Measurements from ENCODE around the gene SLC16A7.

SLC16A7 gene

DNA sequence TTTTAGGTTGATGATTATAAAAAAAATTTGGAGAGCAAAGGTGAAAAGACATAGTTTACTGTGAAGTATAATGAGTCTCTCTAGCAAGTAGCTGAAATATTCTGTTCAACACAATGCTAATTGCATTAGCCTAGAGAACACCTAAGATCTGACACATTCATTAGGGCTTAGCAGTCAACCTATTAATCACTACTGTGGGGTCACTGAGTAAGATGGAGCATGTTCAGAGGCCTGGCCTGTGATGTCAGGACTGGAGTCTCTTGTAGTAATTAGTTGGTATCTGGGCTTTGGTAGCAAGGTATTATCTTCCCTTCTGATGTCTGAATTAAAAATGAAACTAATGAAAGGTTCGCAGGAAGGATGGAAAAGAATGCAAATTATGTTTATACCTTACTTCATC is 112.7 kb downstream of the SLC16A7 start:
- no peak overlapping the region for H3K27ac ChIP-seq (ENCODE audit: poor library complexity, severe bottlenecking)

DNA sequence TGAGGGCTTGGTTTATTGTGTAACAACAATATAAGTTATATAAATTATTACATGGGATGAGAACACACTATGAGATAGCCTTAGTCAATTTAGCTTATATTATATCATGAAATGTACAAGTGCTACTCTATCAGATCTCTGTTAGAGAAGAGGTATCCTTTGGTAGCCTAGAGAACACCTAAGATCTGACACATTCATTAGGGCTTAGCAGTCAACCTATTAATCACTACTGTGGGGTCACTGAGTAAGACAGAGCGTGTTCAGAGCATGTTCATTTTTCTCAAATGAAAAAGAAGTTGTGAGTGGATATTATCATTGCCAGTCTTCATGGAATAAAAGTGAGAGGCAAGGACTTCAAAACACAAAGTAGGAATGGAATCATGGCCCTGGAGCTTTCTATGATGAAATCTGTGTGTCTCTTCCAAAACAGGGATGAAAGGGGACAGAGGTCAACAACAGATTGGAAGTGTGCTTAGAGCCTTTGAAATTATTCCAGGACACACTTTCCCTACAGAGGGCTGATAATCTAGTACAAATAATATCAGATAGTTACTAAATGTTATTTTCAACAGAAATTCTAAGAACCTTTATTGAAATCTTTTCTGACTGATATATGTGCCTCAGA is 114.3 kb downstream of the SLC16A7 start:
- DNase-seq (ENCODE audit: low spot score) (no peak), ATAC-seq (ENCODE audit: low read depth) (no peak)
- no peak overlapping the region for H3K27ac ChIP-seq (ENCODE audit: poor library complexity, severe bottlenecking)
- H3K27me3 ChIP-seq (ENCODE audit: insufficient read depth, poor library complexity, severe bottlenecking): no peaks in the 10 kb centered on the region
- H3K4me3 ChIP-seq (ENCODE audit: severe bottlenecking): no peak overlapping the region
- no peaks in the 10 kb centered on the region for H3K36me3 ChIP-seq (ENCODE audit: low read depth)
- TF ChIP-seq, protein P1, sequence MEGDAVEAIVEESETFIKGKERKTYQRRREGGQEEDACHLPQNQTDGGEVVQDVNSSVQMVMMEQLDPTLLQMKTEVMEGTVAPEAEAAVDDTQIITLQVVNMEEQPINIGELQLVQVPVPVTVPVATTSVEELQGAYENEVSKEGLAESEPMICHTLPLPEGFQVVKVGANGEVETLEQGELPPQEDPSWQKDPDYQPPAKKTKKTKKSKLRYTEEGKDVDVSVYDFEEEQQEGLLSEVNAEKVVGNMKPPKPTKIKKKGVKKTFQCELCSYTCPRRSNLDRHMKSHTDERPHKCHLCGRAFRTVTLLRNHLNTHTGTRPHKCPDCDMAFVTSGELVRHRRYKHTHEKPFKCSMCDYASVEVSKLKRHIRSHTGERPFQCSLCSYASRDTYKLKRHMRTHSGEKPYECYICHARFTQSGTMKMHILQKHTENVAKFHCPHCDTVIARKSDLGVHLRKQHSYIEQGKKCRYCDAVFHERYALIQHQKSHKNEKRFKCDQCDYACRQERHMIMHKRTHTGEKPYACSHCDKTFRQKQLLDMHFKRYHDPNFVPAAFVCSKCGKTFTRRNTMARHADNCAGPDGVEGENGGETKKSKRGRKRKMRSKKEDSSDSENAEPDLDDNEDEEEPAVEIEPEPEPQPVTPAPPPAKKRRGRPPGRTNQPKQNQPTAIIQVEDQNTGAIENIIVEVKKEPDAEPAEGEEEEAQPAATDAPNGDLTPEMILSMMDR (IDR thresholded peaks at IDR 0.05; ENCODE audit: poor library complexity, severe bottlenecking): no peak
- peaks cover 12% of the 10 kb centered on the region for H3K4me1 ChIP-seq (ENCODE audit: insufficient read depth, poor library complexity, severe bottlenecking)
- H3K9me3 ChIP-seq (ENCODE audit: severe bottlenecking): no peaks in the 10 kb centered on the region

More for the DNA sequence above, 112.7 kb downstream of the SLC16A7 start:
- DNase-seq (ENCODE audit: low spot score) (no peak), ATAC-seq (ENCODE audit: low read depth) (peak; percentile 36; the same call in 1 of the 3 replicates)
- no peak overlapping the region for H3K4me3 ChIP-seq (ENCODE audit: severe bottlenecking)
- H3K9me3 ChIP-seq (ENCODE audit: severe bottlenecking): no peaks in the 10 kb centered on the region
- H3K4me1 ChIP-seq (ENCODE audit: insufficient read depth, poor library complexity, severe bottlenecking): peaks cover 12% of the 10 kb centered on the region
- TF ChIP-seq, protein P1 (IDR thresholded peaks at IDR 0.05; ENCODE audit: poor library complexity, severe bottlenecking): no peak
- no peaks in the 10 kb centered on the region for H3K27me3 ChIP-seq (ENCODE audit: insufficient read depth, poor library complexity, severe bottlenecking)
- no peaks in the 10 kb centered on the region for H3K36me3 ChIP-seq (ENCODE audit: low read depth)

DNA sequence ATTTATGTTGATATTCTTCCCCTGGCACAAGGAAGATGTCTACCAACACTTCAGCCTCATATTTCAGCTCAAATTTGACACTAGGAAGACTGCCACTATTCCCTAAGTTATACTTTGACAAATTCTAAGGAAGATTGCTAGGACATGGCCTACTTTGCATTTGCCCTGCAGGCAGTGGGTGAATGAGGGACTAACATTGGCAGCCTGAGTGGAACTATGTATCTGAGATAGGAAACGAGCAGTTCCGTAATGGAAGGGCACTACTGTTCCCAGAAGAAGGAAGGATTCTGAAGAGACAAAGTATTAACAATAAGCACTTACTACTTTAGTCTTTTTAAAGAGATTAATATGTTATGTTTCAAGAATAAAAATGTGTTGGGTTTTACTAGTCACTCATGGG is 115.1 kb downstream of the SLC16A7 start:
- no peak overlapping the region for H3K4me3 ChIP-seq (ENCODE audit: severe bottlenecking)
- TF ChIP-seq, protein P1 (IDR thresholded peaks at IDR 0.05; ENCODE audit: poor library complexity, severe bottlenecking): no peak

DNA sequence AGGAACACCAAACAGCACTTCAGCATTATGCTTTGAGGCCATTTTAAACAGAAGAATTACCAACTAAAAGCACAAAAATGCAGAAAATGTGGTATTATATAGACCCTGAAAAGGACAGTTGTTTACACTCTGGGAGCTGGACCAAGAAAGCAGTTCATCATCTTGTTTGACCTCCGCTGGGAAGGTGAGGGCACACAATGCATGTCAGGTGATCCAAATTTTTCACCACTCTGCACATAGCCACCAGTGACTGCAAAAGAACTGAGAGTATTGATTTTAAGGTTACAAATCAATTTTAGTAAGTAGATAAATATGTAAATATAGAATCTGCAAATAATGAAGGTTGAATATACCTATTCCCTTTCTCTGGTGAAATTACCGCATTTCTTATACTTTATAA is 119.6 kb downstream of the SLC16A7 start:
- TF ChIP-seq, protein P1 (IDR thresholded peaks at IDR 0.05; ENCODE audit: poor library complexity, severe bottlenecking): no peak
- ATAC-seq (ENCODE audit: low read depth): no peak
- no peak for DNase-seq (ENCODE audit: low spot score)

More for the DNA sequence above, 115.1 kb downstream of the SLC16A7 start:
- Histone ChIP-seq H3K4me1 (ENCODE audit: insufficient read depth, poor library complexity, severe bottlenecking) (peaks cover 12% of the 10 kb centered on the region), H3K27me3 (ENCODE audit: insufficient read depth, poor library complexity, severe bottlenecking) (no peaks in the 10 kb centered on the region), H3K27ac (ENCODE audit: poor library complexity, severe bottlenecking) (no peak overlapping the region), H3K36me3 (ENCODE audit: low read depth) (no peaks in the 10 kb centered on the region), H3K9me3 (ENCODE audit: severe bottlenecking) (no peaks in the 10 kb centered on the region)
- ATAC-seq (ENCODE audit: low read depth) (no peak), DNase-seq (ENCODE audit: low spot score) (no peak)

DNA sequence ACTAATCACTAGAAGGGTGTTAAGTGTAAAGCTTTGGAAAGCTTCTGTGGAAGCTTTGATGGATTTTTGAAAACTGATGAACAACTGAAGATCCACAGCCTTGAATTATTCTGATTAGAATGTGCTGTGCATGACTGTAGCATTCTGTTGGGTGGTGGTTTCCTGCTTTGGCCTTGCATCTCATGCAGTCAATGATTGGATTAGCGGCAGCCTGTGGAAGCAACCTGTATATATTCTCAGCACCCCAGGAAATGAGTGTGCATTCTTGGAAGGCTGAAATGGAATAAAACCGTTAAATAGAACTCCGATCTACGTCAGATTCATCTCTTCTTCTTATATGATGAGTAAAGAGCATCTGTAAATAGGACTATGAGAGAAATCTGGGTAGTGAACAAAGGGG is 120.2 kb downstream of the SLC16A7 start:
- DNase-seq (ENCODE audit: low spot score): no peak
- Histone ChIP-seq H3K4me1 (ENCODE audit: insufficient read depth, poor library complexity, severe bottlenecking) (no peaks in the 10 kb centered on the region), H3K4me3 (ENCODE audit: severe bottlenecking) (no peak overlapping the region), H3K36me3 (ENCODE audit: low read depth) (no peaks in the 10 kb centered on the region), H3K9me3 (ENCODE audit: severe bottlenecking) (no peaks in the 10 kb centered on the region), H3K27ac (ENCODE audit: poor library complexity, severe bottlenecking) (no peak overlapping the region), H3K27me3 (ENCODE audit: insufficient read depth, poor library complexity, severe bottlenecking) (no peaks in the 10 kb centered on the region)
- ATAC-seq (ENCODE audit: low read depth): no peak
- TF ChIP-seq, protein P1 (IDR thresholded peaks at IDR 0.05; ENCODE audit: poor library complexity, severe bottlenecking): no peak

More for the DNA sequence above, 119.6 kb downstream of the SLC16A7 start:
- Histone ChIP-seq H3K9me3 (ENCODE audit: severe bottlenecking) (no peaks in the 10 kb centered on the region), H3K27me3 (ENCODE audit: insufficient read depth, poor library complexity, severe bottlenecking) (no peaks in the 10 kb centered on the region), H3K4me1 (ENCODE audit: insufficient read depth, poor library complexity, severe bottlenecking) (no peaks in the 10 kb centered on the region), H3K4me3 (ENCODE audit: severe bottlenecking) (no peak overlapping the region), H3K36me3 (ENCODE audit: low read depth) (no peaks in the 10 kb centered on the region), H3K27ac (ENCODE audit: poor library complexity, severe bottlenecking) (no peak overlapping the region)

Measured in RWPE2 (cell line).